A549 (cell line): Measurements from ENCODE around the gene TSPAN5. TPM values are rescaled to one million over a fixed set of nuclear protein-coding genes. Genes with fewer than 3 reads are reported as not detected.

Experiments
- ATAC-seq, 2 experiments: fragments of 200-7000 bp in 1 of 2; fragments of >200 bp in 1 of 2; cut with Nextera tagmentation in 1 of 2; cut with Tn5 transposase in 1 of 2; 3 replicates each; pipeline versions ENCODE4 v1.8.0 to v1.9.1; 2018 to 2020; ENCODE audit warnings: mild to moderate bottlenecking in 1 of 2, moderate library complexity in 1 of 2
- CTCF ChIA-PET: fragments of 300-600 bp; sonication (Branson Sonifier 250); formaldehyde crosslinking; extraction: SDS; loops from one replicate; lab custom pipeline; 2021; ENCODE audit warnings: antibody characterized with exemption, inconsistent platforms; lab: Yijun Ruan, JAX
- POLR2A ChIA-PET: fragments of 350-600 bp; formaldehyde crosslinking; extraction: SDS; loops from one replicate; lab custom pipeline; 2021; ENCODE audit warnings: antibody characterized with exemption, inconsistent platforms; lab: Yijun Ruan, JAX
- DNase-seq, 2 experiments: peaks; one replicate each; pipeline versions ENCODE4 v3.0.0 to v3.0.0-alpha.2; 2011 to 2016; ENCODE audit warnings: low read depth in 1 of 2, low spot score in 1 of 2
- FAIRE-seq: peaks from 2 replicates; lab custom pipeline; 2011; peaks lifted over from hg19 to GRCh38; lab: Jason Lieb, UNC
- H3K27ac ChIP-seq, 2 experiments: fragments of >200 bp; sonication (Bioruptor Twin); formaldehyde crosslinking; 3 replicates each; pipeline ENCODE4 v1.5.1; 2016 to 2017
- H3K4me1 ChIP-seq: fragments of >200 bp; sonication (Bioruptor Twin); formaldehyde crosslinking; 3 replicates; pipeline ENCODE4 v1.6.1; 2016
- H3K4me2 ChIP-seq: fragments of >200 bp; sonication (Bioruptor Twin); formaldehyde crosslinking; 3 replicates; pipeline ENCODE4 v1.6.1; 2016
- H3K4me3 ChIP-seq: fragments of >200 bp; sonication (Bioruptor Twin); formaldehyde crosslinking; 3 replicates; pipeline ENCODE4 v1.5.1; 2016
- H3K9me3 ChIP-seq: fragments of >200 bp; sonication (Bioruptor Twin); formaldehyde crosslinking; 3 replicates; pipeline ENCODE4 v1.6.1; 2016
- CBX2 ChIP-seq: fragments of 200-600 bp; sonication (generic); IDR thresholded peaks from 2 replicates; pipeline ENCODE4 v1.6.1; 2016; ENCODE audit warnings: low read depth, mild to moderate bottlenecking, borderline replicate concordance
- CBX8 ChIP-seq: fragments of 200-600 bp; sonication (generic); IDR thresholded peaks from 2 replicates; pipeline ENCODE4 v1.6.1; 2016
- CHD2 ChIP-seq: fragments of 150-350 bp; IDR thresholded peaks from 2 replicates; pipeline ENCODE4 v1.6.1; 2014; ENCODE audit warnings: low read length; ENCODE audit not compliant: partially characterized antibody
- EP300 ChIP-seq, 2 experiments: fragments of >200 bp; sonication (Bioruptor Twin); formaldehyde crosslinking; IDR thresholded peaks; 2 replicates in 1 of 2; 3 replicates in 1 of 2; pipeline ENCODE4 v1.6.1; 2016 to 2017
- ESRRA ChIP-seq: fragments of 150-350 bp; IDR thresholded peaks from 2 replicates; pipeline ENCODE4 v1.6.1; 2014; ENCODE audit warnings: mild to moderate bottlenecking, low read length, borderline replicate concordance
- GATA3 ChIP-seq: IDR thresholded peaks from 2 replicates; pipeline ENCODE4 v1.6.1; 2012; ENCODE audit warnings: borderline replicate concordance
- HDAC2 ChIP-seq: fragments of 200-600 bp; sonication (generic); IDR thresholded peaks from 2 replicates; pipeline ENCODE4 v1.6.1; 2016
- HEYL ChIP-seq: fragments of 250-450 bp; sonication (Bioruptor Pico); IDR thresholded peaks from 2 replicates; pipeline ENCODE4 v1.8.0; 2021; ENCODE audit warnings: mild to moderate bottlenecking, moderate library complexity
- HOXB5 ChIP-seq: fragments of 250-450 bp; sonication (Bioruptor Pico); IDR thresholded peaks from 2 replicates; pipeline ENCODE4 v1.5.0; 2020; ENCODE audit warnings: mild to moderate bottlenecking, moderate library complexity
- JUNB ChIP-seq: fragments of >200 bp; sonication (Bioruptor Twin); formaldehyde crosslinking; IDR thresholded peaks from 2 replicates; pipeline ENCODE4 v1.6.1; 2016
- MAFK ChIP-seq: fragments of 450-650 bp; IDR thresholded peaks from 2 replicates; pipeline ENCODE4 v1.6.1; 2014; ENCODE audit not compliant: partially characterized antibody
- MAZ ChIP-seq: fragments of 150-350 bp; IDR thresholded peaks from 2 replicates; pipeline ENCODE4 v1.6.1; 2014; ENCODE audit warnings: antibody characterized with exemption, low read depth, low read length, borderline replicate concordance
- PHF8 ChIP-seq: fragments of 200-600 bp; sonication (generic); IDR thresholded peaks from 2 replicates; pipeline ENCODE4 v1.6.1; 2016; ENCODE audit warnings: low read depth, mild to moderate bottlenecking, antibody characterized with exemption, moderate library complexity, borderline replicate concordance
- POLR2AphosphoS2 ChIP-seq: conservative IDR thresholded peaks from 2 replicates; pipeline ENCODE4 v1.6.1; 2012; ENCODE audit warnings: low read length, improper control_type of control experiment, inconsistent platforms
- RAD21 ChIP-seq, 2 experiments: fragments of >200 bp in 1 of 2; sonication (Bioruptor Twin) in 1 of 2; formaldehyde crosslinking in 1 of 2; IDR thresholded peaks in 1 of 2; conservative IDR thresholded peaks in 1 of 2; 2 replicates in 1 of 2; 3 replicates in 1 of 2; pipeline ENCODE4 v1.6.1; 2012 to 2018; ENCODE audit warnings: inconsistent platforms in 1 of 2
- RARB ChIP-seq: fragments of 250-450 bp; sonication (Bioruptor Pico); IDR thresholded peaks from 2 replicates; pipeline ENCODE4 v1.8.0; 2021; ENCODE audit warnings: mild to moderate bottlenecking, moderate library complexity
- RCOR1 ChIP-seq: fragments of 150-350 bp; IDR thresholded peaks from 2 replicates; pipeline ENCODE4 v1.6.1; 2014; ENCODE audit warnings: antibody characterized with exemption, low read length, low read depth
- SREBF2 ChIP-seq: fragments of 450-650 bp; IDR thresholded peaks from 2 replicates; pipeline ENCODE4 v1.6.1; 2014; ENCODE audit warnings: mild to moderate bottlenecking, moderate library complexity
- WGBS: methylation state at CpG from one replicate; pipeline ENCODE4 v1.1.6; 2017; ENCODE audit errors: missing lambda C conversion rate; 5-methylcytosine and 5-hydroxymethylcytosine counted together
- polyA plus RNA-seq, 4 experiments: library from polyadenylated mRNA; depleted of rRNA in 3 of 4; stranded (reverse); fragments of >200 nt; fragmentation: RNase III in 1 of 4; extraction: RNeasy Plus Mini Kit Qiagen cat#74134 plus additional on column Dnase treatment in 1 of 4; gene quantifications; 2 replicates in 3 of 4; 3 replicates in 1 of 4; pipeline ENCODE4 v1.2.3, GENCODE V29; 2011 to 2017
- TF ChIP-seq, protein P1 (sequence below): fragments of 250-450 bp; sonication (Bioruptor Pico); IDR thresholded peaks from 2 replicates; pipeline ENCODE4 v1.5.0; 2021; ENCODE audit warnings: mild to moderate bottlenecking, moderate library complexity, borderline replicate concordance
- TF ChIP-seq, protein P2 (sequence below): fragments of 150-350 bp; IDR thresholded peaks from 2 replicates; pipeline ENCODE4 v1.6.1; 2014; ENCODE audit warnings: low read depth, mild to moderate bottlenecking, low read length
- TF ChIP-seq, protein P3 (sequence below): fragments of 250-450 bp; sonication (Bioruptor Pico); IDR thresholded peaks from 2 replicates; pipeline ENCODE4 v1.5.0; 2020; ENCODE audit warnings: low read depth, mild to moderate bottlenecking, moderate library complexity

Gene TSPAN5
- polyA plus RNA-seq, 2 of the 4 experiments (the other 2 are of a cell fraction): 9.5 to 12.4 TPM

DNA sequence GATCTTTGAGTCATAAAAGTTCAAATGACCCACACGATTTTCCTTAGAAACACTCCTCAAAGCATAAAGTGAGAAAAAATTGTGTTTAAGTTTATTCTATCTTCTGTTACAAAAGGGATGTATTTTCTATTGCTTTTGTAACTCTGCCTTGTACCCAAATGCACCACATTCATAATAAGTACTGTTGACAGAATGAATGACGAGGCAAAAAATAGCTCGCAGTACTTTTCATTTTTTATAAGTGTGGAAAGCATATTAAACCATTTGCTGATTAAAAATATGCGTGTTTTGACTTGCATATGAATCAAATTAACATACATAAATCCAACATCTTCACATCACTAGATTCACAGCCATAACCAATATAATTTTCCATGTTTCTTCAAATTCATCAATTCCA lies 11.2 kb upstream of the TSPAN5 start:
- H3K9me3 ChIP-seq: no peaks in the 10 kb centered on the region
- H3K4me1 ChIP-seq: no peaks in the 10 kb centered on the region
- TF ChIP-seq HDAC2: no peak
- peak; percentile 5 for TF ChIP-seq MAFK
- DNase-seq: no peak
- no peak for FAIRE-seq
- ChIA-PET POLR2A (no interaction called here), CTCF (no interaction called here)
- H3K4me2 ChIP-seq: no peak overlapping the region
- H3K27ac ChIP-seq: no peak overlapping the region
- WGBS: 70% methylated on average over 4 of the region's 4 CpGs
- no peak overlapping the region for H3K4me3 ChIP-seq
- no peak for ATAC-seq

DNA sequence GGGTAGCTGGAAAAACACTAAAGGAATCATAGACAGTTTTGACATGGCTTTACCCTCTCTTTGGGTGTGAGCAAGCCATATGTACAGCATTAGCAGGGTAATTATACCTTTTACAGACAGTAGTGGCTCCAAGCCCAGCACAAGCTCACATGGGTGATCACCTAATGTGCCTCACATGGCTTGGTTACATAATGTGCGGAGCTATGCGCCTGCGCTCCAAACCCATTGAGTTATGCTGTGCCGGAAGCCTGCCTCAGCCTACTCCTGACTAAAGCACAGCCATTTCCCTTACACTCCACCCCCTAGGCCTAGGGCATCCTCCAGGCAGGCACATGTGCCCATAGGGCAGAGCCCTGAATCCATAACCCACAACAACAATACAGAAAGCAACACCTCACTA lies 6.5 kb upstream of the TSPAN5 start:
- Histone ChIP-seq H3K4me2 (no peak overlapping the region), H3K9me3 (no peaks in the 10 kb centered on the region), H3K27ac (no peak overlapping the region), H3K4me3 (no peak overlapping the region), H3K4me1 (peaks cover 20% of the 10 kb centered on the region)
- ATAC-seq (no peak), FAIRE-seq (no peak), DNase-seq (no peak)
- 98% methylated on average over 4 of the region's 4 CpGs for WGBS
- POLR2A ChIA-PET: no interaction called here
- TF ChIP-seq JUNB (no peak), SREBF2 (no peak), RAD21 (conservative IDR thresholded peaks at IDR 0.05 in 1 of 2, IDR thresholded peaks at IDR 0.05 in 1 of 2) (no peak)
- CTCF ChIA-PET: interaction anchor here (1.0 to 1.1 kb wide), 2 partner anchors 9 to 197 kb away, joined by 3 to 5 read pairs; no protein-coding TSS in a partner anchor

DNA sequence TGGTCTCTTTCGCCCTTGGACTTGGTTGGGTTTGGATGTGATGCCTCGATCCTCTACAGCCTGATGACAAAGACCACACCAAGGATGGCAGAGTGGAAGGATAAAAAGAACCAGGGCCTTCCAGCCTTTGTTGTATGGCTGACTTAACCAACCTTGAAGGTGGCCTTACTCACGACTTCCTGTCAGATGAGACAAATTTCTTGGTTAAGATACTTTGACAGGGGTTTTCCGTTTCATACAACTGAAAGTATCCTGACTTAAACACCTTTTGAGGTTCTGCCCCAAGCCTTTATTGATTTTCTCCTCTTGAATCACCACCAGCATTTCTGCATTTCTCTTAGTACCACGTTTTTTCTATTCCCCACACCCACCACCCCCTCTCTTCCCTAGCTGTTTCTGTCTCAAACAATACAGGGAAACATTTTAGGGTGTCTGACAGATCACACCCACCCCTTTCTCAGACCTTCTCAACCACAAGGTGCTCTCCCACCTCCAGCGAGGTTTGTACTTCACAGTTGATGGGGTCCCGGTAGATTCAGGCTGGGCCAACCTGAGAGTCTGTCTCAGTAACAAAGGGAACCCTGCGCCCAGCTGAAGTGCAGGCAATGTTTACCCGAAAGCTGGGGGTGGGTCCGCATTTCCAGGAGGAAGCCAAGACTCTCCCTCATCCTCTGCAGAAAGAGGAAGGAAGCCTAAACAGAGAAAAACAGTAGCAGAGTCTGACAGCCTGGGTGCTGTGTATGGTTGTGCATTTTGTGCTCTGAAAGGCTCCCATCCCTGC lies 5.0 kb upstream of the TSPAN5 start:
- Histone ChIP-seq H3K4me2 (no peak overlapping the region), H3K4me1 (peaks cover 28% of the 10 kb centered on the region), H3K27ac (no peak overlapping the region), H3K9me3 (no peaks in the 10 kb centered on the region), H3K4me3 (no peak overlapping the region)
- FAIRE-seq: no peak
- ATAC-seq: no peak
- no peak for DNase-seq
- POLR2A ChIA-PET: no interaction called here
- CTCF ChIA-PET: interaction anchor here (0.6 kb wide), 1 partner anchor 123 kb away, joined by 3 read pairs; no protein-coding TSS in a partner anchor
- 77% methylated on average over 9 of the region's 10 CpGs for WGBS
- no peak for TF ChIP-seq HEYL
- no peak for TF ChIP-seq SREBF2
- TF ChIP-seq, protein P1, sequence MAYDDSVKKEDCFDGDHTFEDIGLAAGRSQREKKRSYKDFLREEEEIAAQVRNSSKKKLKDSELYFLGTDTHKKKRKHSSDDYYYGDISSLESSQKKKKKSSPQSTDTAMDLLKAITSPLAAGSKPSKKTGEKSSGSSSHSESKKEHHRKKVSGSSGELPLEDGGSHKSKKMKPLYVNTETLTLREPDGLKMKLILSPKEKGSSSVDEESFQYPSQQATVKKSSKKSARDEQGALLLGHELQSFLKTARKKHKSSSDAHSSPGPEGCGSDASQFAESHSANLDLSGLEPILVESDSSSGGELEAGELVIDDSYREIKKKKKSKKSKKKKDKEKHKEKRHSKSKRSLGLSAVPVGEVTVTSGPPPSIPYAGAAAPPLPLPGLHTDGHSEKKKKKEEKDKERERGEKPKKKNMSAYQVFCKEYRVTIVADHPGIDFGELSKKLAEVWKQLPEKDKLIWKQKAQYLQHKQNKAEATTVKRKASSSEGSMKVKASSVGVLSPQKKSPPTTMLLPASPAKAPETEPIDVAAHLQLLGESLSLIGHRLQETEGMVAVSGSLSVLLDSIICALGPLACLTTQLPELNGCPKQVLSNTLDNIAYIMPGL (CRISPR knock-in tag): no peak
- no peak for TF ChIP-seq POLR2AphosphoS2
- TF ChIP-seq EP300 (IDR thresholded peaks at IDR 0.05): no peak
- TF ChIP-seq, protein P2, sequence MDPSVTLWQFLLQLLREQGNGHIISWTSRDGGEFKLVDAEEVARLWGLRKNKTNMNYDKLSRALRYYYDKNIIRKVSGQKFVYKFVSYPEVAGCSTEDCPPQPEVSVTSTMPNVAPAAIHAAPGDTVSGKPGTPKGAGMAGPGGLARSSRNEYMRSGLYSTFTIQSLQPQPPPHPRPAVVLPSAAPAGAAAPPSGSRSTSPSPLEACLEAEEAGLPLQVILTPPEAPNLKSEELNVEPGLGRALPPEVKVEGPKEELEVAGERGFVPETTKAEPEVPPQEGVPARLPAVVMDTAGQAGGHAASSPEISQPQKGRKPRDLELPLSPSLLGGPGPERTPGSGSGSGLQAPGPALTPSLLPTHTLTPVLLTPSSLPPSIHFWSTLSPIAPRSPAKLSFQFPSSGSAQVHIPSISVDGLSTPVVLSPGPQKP: no peak

DNA sequence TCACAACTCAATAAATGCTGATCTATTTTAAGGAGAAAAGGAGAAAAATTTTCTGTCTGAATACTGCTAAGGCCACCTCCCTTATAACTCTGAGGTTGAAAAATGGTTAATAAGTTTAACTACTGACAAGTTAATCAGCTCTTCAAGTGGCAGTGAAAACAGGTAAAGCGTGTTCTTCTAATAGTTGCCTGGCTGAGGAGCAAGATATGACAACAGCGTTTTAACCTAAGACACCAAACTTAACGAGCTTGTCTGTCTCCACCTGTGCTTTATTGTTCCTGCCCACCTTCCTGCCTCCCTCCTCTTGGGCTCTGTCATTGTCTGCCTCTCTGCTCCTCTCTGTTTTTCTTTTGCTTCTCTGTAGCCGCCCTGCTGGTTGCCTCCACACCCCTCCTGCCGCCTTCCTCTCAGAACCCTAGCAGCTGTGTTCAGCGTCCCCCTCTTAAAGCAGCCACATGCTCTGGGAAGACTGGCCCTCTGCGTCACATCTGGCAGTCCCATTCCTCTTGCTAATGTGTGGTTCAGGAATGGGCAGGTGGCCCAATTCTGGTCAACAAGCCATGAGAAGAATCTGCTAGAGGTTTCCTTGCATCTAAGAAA lies 4.3 kb upstream of the TSPAN5 start:
- Histone ChIP-seq H3K4me1 (peaks cover 28% of the 10 kb centered on the region), H3K27ac (no peak overlapping the region; a peak in 1 of 6 replicates), H3K4me2 (no peak overlapping the region), H3K9me3 (no peaks in the 10 kb centered on the region), H3K4me3 (no peak overlapping the region)
- CTCF ChIA-PET: interaction anchor here (1.4 kb wide), 1 partner anchor 195 kb away, joined by 6 read pairs; no protein-coding TSS in a partner anchor
- DNase-seq (no peak), ATAC-seq (no peak), FAIRE-seq (no peak)
- 83% methylated on average over 7 of the region's 7 CpGs for WGBS
- POLR2A ChIA-PET: no interaction called here
- TF ChIP-seq MAZ: no peak
- no peak for TF ChIP-seq RCOR1
- no peak for TF ChIP-seq RARB (CRISPR knock-in tag)
- no peak for TF ChIP-seq GATA3
- no peak for TF ChIP-seq HOXB5
- no peak for TF ChIP-seq POLR2AphosphoS2
- no peak for TF ChIP-seq HDAC2
- no peak for TF ChIP-seq PHF8
- TF ChIP-seq, protein P3, sequence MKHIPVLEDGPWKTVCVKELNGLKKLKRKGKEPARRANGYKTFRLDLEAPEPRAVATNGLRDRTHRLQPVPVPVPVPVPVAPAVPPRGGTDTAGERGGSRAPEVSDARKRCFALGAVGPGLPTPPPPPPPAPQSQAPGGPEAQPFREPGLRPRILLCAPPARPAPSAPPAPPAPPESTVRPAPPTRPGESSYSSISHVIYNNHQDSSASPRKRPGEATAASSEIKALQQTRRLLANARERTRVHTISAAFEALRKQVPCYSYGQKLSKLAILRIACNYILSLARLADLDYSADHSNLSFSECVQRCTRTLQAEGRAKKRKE (CRISPR knock-in tag): no peak
- TF ChIP-seq CBX8: no peak
- TF ChIP-seq CBX2: no peak
- TF ChIP-seq CHD2: no peak
- no peak for TF ChIP-seq JUNB
- no peak for TF ChIP-seq EP300 (IDR thresholded peaks at IDR 0.05)
- no peak for TF ChIP-seq MAFK
- TF ChIP-seq ESRRA: no peak
